ENCODE data around the gene ZNF280A.

DNA sequence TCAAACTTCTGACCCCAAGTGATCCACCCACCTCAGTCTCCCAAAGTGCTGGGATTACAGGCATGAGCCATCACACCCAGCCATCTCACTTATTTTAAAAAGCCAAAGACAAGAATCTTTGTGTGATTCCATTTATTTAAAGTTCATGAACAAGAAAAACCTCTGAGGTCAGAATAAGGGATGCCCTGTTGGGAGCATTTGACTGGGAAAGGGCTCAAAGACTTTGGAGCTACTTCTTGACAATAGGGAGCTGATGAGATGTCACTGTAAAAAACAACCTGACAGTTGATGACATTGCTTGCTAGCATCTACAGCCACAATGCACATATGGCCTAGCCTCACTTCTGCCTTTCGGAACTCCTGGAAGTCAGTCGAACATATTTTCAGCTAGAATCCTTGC, 6.5 kb downstream of the ZNF280A start:
- TF ChIP-seq, protein P1, sequence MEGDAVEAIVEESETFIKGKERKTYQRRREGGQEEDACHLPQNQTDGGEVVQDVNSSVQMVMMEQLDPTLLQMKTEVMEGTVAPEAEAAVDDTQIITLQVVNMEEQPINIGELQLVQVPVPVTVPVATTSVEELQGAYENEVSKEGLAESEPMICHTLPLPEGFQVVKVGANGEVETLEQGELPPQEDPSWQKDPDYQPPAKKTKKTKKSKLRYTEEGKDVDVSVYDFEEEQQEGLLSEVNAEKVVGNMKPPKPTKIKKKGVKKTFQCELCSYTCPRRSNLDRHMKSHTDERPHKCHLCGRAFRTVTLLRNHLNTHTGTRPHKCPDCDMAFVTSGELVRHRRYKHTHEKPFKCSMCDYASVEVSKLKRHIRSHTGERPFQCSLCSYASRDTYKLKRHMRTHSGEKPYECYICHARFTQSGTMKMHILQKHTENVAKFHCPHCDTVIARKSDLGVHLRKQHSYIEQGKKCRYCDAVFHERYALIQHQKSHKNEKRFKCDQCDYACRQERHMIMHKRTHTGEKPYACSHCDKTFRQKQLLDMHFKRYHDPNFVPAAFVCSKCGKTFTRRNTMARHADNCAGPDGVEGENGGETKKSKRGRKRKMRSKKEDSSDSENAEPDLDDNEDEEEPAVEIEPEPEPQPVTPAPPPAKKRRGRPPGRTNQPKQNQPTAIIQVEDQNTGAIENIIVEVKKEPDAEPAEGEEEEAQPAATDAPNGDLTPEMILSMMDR (IDR thresholded peaks at IDR 0.05 in 2 of 3, conservative IDR thresholded peaks at IDR 0.05 in 1 of 3; ENCODE audit: borderline replicate concordance in 1 of 3, insufficient read depth in 1 of 3, low read depth in 2 of 3, low read length in 2 of 3), result no peak
- no peak for TF ChIP-seq EZH2phosphoT487 (IDR thresholded peaks at IDR 0.05; ENCODE audit: borderline replicate concordance)
- TF ChIP-seq SP1 (IDR thresholded peaks at IDR 0.05; ENCODE audit: low read depth), result no peak
- no peak for TF ChIP-seq YY1 (IDR thresholded peaks at IDR 0.05; ENCODE audit: extremely low read depth, insufficient replicate concordance, low read depth, low read length)
- TF ChIP-seq, protein P2, sequence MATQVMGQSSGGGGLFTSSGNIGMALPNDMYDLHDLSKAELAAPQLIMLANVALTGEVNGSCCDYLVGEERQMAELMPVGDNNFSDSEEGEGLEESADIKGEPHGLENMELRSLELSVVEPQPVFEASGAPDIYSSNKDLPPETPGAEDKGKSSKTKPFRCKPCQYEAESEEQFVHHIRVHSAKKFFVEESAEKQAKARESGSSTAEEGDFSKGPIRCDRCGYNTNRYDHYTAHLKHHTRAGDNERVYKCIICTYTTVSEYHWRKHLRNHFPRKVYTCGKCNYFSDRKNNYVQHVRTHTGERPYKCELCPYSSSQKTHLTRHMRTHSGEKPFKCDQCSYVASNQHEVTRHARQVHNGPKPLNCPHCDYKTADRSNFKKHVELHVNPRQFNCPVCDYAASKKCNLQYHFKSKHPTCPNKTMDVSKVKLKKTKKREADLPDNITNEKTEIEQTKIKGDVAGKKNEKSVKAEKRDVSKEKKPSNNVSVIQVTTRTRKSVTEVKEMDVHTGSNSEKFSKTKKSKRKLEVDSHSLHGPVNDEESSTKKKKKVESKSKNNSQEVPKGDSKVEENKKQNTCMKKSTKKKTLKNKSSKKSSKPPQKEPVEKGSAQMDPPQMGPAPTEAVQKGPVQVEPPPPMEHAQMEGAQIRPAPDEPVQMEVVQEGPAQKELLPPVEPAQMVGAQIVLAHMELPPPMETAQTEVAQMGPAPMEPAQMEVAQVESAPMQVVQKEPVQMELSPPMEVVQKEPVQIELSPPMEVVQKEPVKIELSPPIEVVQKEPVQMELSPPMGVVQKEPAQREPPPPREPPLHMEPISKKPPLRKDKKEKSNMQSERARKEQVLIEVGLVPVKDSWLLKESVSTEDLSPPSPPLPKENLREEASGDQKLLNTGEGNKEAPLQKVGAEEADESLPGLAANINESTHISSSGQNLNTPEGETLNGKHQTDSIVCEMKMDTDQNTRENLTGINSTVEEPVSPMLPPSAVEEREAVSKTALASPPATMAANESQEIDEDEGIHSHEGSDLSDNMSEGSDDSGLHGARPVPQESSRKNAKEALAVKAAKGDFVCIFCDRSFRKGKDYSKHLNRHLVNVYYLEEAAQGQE (IDR thresholded peaks at IDR 0.05; ENCODE audit: low read depth), result no peak
- TF ChIP-seq POLR2A (IDR thresholded peaks at IDR 0.05; ENCODE audit: borderline replicate concordance, extremely low read depth, insufficient read depth, insufficient read length), result no peak
- TF ChIP-seq EZH2 (IDR thresholded peaks at IDR 0.05), result no peak
- TF ChIP-seq POLR2AphosphoS5 (IDR thresholded peaks at IDR 0.05; ENCODE audit: low read depth, low read length), result no peak
- no peak for TF ChIP-seq RAD21 (IDR thresholded peaks at IDR 0.05; ENCODE audit: low read depth)
- TF ChIP-seq TCF7L2 (IDR thresholded peaks at IDR 0.05; ENCODE audit: borderline replicate concordance, extremely low read depth, insufficient read depth, insufficient read length), result no peak
- TF ChIP-seq SRF (IDR thresholded peaks at IDR 0.05; ENCODE audit: low read depth), result no peak
